ENCODE results near the gene PTGER1.
A peak's percentile ranks its signal among the peaks of the same experiment; 100 is the strongest.

Gene PTGER1

DNA sequence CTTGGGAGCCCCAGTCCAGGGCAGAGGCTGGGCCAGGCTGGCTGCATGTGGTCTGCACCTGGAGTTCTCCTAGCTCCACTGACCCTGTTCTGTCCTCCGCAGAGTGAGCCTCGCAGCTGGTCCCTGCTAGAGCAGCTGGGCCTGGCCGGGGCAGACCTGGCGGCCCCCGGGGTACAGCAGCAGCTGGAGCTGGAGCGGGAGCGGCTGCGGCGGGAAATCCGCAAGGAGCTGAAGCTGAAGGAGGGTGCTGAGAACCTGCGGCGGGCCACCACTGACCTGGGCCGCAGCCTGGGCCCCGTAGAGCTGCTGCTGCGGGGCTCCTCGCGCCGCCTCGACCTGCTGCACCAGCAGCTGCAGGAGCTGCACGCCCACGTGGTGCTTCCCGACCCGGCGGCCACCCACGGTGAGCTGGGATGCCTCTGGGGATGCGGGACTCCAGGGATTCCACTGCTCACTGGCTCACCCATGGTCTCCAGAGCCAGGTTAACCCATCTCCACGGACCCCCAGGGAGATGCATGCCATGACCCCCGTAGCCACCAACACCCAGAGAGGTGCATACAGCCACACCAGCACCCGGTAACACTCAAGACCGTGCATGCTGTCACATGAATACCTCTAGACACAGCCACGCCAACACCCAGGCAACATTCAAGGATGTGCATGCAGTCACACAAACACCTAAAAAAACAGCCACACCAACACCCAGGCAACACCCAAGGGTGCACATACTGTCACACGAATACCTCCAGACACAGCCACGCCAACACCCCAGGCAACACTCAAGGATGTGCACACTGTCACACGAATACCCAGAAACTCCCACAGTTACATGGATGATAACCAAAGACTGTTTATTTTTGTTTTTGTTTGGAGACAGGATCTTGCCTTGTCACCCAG lies 33.9 kb downstream of the PTGER1 start:
- DNase-seq (ENCODE audit: low read depth in 2 of 2), result no peak

- DNase-seq (ENCODE audit: low read depth in 2 of 2), result peak; percentile 72 to 78
Observed at GRCh38 chr19:14440049-14440448, 35.1 kb downstream of the PTGER1 start.

- DNase-seq (ENCODE audit: low read depth in 2 of 2), result no peak
Observed at GRCh38 chr19:14439014-14439413, 36.1 kb downstream of the PTGER1 start.

GRCh38 chr19:14437578-14438140 lies 37.5 kb downstream of the PTGER1 start:
- no peak for DNase-seq (ENCODE audit: low read depth in 2 of 2)

- no peak for DNase-seq (ENCODE audit: low read depth in 2 of 2)
Observed at GRCh38 chr19:14435320-14436050, 39.7 kb downstream of the PTGER1 start.

DNA sequence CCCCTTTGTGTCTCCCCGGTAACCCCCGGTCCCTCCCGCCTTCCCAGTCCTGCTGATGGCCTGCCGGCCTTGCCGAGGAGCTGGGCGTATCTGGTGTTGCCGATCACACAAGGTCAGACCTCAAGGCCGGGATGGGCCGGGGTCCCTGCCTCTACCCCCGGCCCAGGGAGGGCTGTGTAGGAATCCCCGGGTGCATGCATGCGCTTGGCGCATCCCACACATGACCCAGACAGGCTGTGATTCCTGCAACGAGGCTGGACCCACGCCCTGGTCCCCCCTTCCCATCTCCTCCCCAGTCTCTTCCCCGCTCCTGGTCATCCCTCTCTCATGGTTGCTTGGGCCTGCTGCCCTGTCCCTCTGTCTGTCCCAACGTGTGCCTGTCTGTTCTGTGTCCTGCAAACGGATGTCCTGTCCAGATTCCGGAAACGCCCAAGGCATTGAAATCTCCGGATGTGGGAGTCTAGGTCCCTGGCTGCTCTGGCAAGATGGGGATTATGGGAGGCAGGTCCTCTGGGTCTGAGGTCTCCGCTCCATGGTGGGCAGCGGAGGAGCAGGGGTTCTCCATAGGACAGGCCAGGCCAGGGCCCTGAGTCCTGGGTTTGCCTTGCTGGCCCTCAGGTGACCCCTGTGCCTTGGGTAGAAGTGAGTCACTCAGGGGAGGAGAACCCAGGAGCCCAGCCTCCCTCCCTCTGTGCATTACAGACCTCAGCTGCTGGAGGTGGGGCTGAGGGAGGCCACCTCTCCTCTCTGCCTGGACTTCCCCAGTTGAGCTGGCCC lies 40.4 kb downstream of the PTGER1 start:
- DNase-seq (ENCODE audit: low read depth in 2 of 2), result no peak

DNA sequence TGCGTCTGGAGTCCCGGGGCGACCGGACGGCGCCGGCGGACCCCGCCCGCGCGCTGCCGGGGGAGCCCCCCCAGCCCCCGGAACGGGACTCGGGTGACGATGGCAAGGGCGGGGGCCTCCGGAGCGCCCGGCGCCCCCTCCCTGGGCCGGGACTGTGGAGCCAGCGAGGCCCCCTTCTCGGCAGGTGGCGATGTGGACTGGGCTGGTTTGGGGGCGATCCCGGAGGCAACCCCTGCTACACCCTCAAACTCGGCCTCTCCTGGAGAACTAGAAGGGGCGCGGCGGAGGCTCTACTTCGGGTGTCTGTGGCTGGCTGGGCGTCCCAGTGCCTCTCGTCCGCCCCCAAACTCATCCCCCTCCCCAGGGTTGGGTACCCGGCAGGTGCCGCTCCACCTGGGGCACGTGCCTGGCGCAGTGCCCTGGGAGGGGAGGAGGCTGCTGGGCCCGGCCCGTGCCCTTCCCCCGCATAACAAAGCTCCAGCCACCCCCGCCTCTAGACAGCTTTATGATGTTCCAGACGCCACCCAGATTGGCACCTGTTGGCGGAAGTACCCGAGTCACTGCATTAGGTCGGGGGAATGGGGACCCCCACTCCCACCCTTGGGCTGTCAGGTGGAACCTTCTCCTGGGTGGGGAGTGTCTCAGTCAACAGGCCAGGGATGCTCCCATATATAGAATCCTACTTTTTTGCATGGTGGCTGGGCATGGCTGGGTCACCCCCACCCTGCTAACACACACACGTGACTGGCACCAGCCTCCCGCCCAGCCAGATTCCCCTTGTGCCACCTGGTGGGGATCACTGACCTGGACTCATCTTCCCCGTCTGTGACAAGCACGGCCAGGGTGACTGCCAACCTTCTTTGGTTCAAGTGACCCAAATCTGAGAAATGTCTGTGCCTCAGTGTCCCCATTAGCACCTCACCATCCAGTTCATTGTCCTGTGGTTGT lies 41.3 kb downstream of the PTGER1 start:
- no peak for DNase-seq (ENCODE audit: low read depth in 2 of 2)

DNA sequence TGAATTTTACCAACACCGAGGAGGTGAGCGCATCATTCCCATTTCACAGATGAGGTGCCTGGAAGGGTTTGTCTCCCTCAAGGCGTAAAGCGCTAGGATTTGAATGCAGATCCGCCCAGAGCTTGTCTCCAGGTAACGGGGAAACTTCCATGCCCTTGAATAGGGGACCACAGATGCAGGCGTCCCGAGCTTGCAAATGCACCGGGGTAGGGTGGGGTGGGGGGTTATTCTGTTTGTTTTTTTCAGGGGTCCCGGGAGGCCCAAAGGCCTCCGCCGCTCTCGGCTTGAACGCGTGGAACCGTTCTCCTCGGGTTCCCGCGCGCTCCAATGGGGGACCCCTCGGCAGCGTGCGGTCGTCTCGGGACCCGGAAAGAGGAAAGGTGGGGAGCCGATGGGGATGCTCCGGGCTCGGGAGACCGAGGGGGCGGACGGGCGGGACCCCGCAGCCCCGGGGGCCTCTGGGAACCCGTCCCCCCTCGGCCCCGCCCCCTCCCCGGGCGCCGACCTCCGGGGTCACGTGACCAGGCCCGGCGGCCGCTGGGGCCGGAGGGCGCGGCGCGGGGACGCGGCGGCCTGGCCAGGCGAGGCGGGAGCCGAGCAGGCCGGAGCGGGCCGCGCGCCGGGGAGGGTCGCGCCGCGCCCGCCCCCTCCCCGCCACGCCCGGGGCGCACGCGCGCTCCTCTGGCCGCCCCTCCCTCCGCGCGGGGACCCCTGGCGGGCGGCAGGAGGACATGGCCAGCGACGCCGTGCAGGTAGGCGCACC lies 42.2 kb downstream of the PTGER1 start, which contains the start of gene PKN1:
Gene PKN1, plus strand, starts transcription at position 516 of the 763 bp plus-strand sequence. Its CDS starts 216 bp downstream, at position 732.
- peak in 1 of 2 donors; percentile 58 for DNase-seq (ENCODE audit: low read depth in 2 of 2)

GRCh38 chr19:14430712-14431111 lies 44.4 kb downstream of the PTGER1 start:
- DNase-seq (ENCODE audit: low read depth in 2 of 2), result no peak

GRCh38 chr19:14428882-14429416 lies 46.2 kb downstream of the PTGER1 start:
- DNase-seq (ENCODE audit: low read depth in 2 of 2), result no peak

- no peak for DNase-seq (ENCODE audit: low read depth in 2 of 2)
Observed at GRCh38 chr19:14427461-14427860, 47.7 kb downstream of the PTGER1 start.

GRCh38 chr19:14425696-14426138 lies 49.4 kb downstream of the PTGER1 start:
- DNase-seq (ENCODE audit: low read depth in 2 of 2), result no peak

All from stimulated activated CD4-positive, alpha-beta T cell treated with anti-CD3 and anti-CD28 coated beads, Interleukin-4, amount 100 ng/mL, for 48 hours (primary cell).